NCI-H345 (cell line): ENCODE results near the gene DNASE1L1.

Source experiments
- DNase-seq: peaks from one replicate; lab custom pipeline; 2025; lab: John Stamatoyannopoulos, UW

DNASE1L1 gene

GRCh38 chrX:154409222-154409871 is at the start of gene DNASE1L1:
Gene DNASE1L1, minus strand, starts transcription at chrX:154409254. Its CDS starts 3,686 bp downstream, at chrX:154405568.
- DNase-seq = no peak

- peak; percentile 52 for DNase-seq
Measured at GRCh38 chrX:154458116-154458953, 49.3 kb upstream of the DNASE1L1 start, which contains the start of gene PLXNA3. Gene PLXNA3, plus strand, starts transcription at chrX:154458281. Its CDS starts 1,903 bp downstream, at chrX:154460184.

GRCh38 chrX:154457491-154458115 is 48.5 kb upstream of the DNASE1L1 start:
- DNase-seq = peak; percentile 66

- DNase-seq = no peak
Measured at GRCh38 chrX:154452823-154453222, 43.8 kb upstream of the DNASE1L1 start.

GRCh38 chrX:154450312-154450711 is 41.3 kb upstream of the DNASE1L1 start:
- no peak for DNase-seq

- DNase-seq = no peak
Measured at GRCh38 chrX:154449618-154450017, 40.6 kb upstream of the DNASE1L1 start.

GRCh38 chrX:154448484-154448883 is 39.4 kb upstream of the DNASE1L1 start:
- DNase-seq = no peak

GRCh38 chrX:154446430-154446829 is 37.4 kb upstream of the DNASE1L1 start:
- no peak for DNase-seq

- no peak for DNase-seq
Measured at GRCh38 chrX:154445776-154446175, 36.7 kb upstream of the DNASE1L1 start.

- DNase-seq = no peak
Measured at GRCh38 chrX:154444755-154445246, 35.7 kb upstream of the DNASE1L1 start.

- peak; percentile 73 for DNase-seq
Measured at GRCh38 chrX:154443992-154444754, 35.1 kb upstream of the DNASE1L1 start, which contains the start of gene FAM50A. Gene FAM50A, plus strand, starts transcription at chrX:154444141. Its CDS starts 95 bp downstream, at chrX:154444236.

GRCh38 chrX:154443479-154443910 is 34.4 kb upstream of the DNASE1L1 start:
- DNase-seq = no peak

GRCh38 chrX:154441984-154442707 is 33.1 kb upstream of the DNASE1L1 start:
- DNase-seq = no peak

GRCh38 chrX:154441564-154441963 is 32.5 kb upstream of the DNASE1L1 start:
- DNase-seq = no peak

GRCh38 chrX:154440623-154441357 is 31.7 kb upstream of the DNASE1L1 start:
- DNase-seq = no peak

GRCh38 chrX:154439841-154440240 is 30.8 kb upstream of the DNASE1L1 start:
- DNase-seq = no peak

GRCh38 chrX:154437971-154438893 is 29.2 kb upstream of the DNASE1L1 start:
- DNase-seq = no peak

GRCh38 chrX:154436983-154437752 is 28.1 kb upstream of the DNASE1L1 start, which contains the start of gene GDI1:
Gene GDI1, plus strand, starts transcription at chrX:154437154. Its CDS starts 101 bp downstream, at chrX:154437255.
- DNase-seq = peak; percentile 68
